Measurements from ENCODE around the gene CCR1.
"Not testable (repeated sequence)": the region's sequence is repeated elsewhere in the genome, so short reads cannot be mapped to it uniquely, and the experiment has no call there.

CCR1 gene

GRCh38 chr3:46163556-46164041 is 44.5 kb downstream of the CCR1 start:
- in situ Hi-C loops (cut with MboI; ENCODE audit: low sequenced_read_pairs, unreplicated experiment) = no loop called here
- TF ChIP-seq CTCF (IDR thresholded peaks at IDR 0.05; ENCODE audit: borderline replicate concordance, control extremely low read depth, extremely low read depth, insufficient read depth, missing control alignments) = no peak
- DNase-seq (ENCODE audit: low spot score) = no peak

- in situ Hi-C loops (cut with MboI; ENCODE audit: low sequenced_read_pairs, unreplicated experiment) = no loop called here
- no peak for TF ChIP-seq CTCF (IDR thresholded peaks at IDR 0.05; ENCODE audit: borderline replicate concordance, control extremely low read depth, extremely low read depth, insufficient read depth, missing control alignments)
- no peak for DNase-seq (ENCODE audit: low spot score)
Measured at GRCh38 chr3:46162975-46163555, 45.0 kb downstream of the CCR1 start.

- in situ Hi-C loops (cut with MboI; ENCODE audit: low sequenced_read_pairs, unreplicated experiment) = not testable (repeated sequence)
Measured at GRCh38 chr3:46157685-46158084, 50.4 kb downstream of the CCR1 start.

GRCh38 chr3:46154311-46154710 is 53.8 kb downstream of the CCR1 start:
- no peak for DNase-seq (ENCODE audit: low spot score)
- in situ Hi-C loops (cut with MboI; ENCODE audit: low sequenced_read_pairs, unreplicated experiment) = no loop called here
- no peak for TF ChIP-seq CTCF (IDR thresholded peaks at IDR 0.05; ENCODE audit: borderline replicate concordance, control extremely low read depth, extremely low read depth, insufficient read depth, missing control alignments)

More at GRCh38 chr3:46157685-46158084, 50.4 kb downstream of the CCR1 start:
- DNase-seq (ENCODE audit: low spot score) = not testable (repeated sequence)

Data from GM13976 (cell line).